Lower lobe of right lung (tissue), 2 donors: Measurements from ENCODE around the gene GATC. TPM values are rescaled to one million over a fixed set of nuclear protein-coding genes. Genes with fewer than 3 reads are reported as not detected.
A peak's percentile ranks its signal among the peaks of the same experiment; 100 is the strongest.

Source experiments
- ATAC-seq, 2 donors: fragments of 200-7000 bp; cut with Tn5 transposase; one replicate each; pipeline ENCODE4 v1.9.1; 2020 to 2022; ENCODE audit warnings: mild to moderate bottlenecking in 2 of 2, moderate library complexity in 2 of 2
- DNase-seq: peaks from one replicate; pipeline ENCODE4 v3.0.0-alpha.2; 2020
- H3K27ac ChIP-seq: fragments of 200-600 bp; one replicate; pipeline ENCODE4 v1.8.0; 2022
- H3K27me3 ChIP-seq: fragments of 200-600 bp; one replicate; pipeline ENCODE4 v1.8.0; 2022; ENCODE audit warnings: low read depth
- H3K36me3 ChIP-seq: fragments of 200-600 bp; one replicate; pipeline ENCODE4 v1.8.0; 2022; ENCODE audit warnings: mild to moderate bottlenecking
- H3K4me1 ChIP-seq: fragments of 200-600 bp; one replicate; pipeline ENCODE4 v1.8.0; 2022
- H3K4me3 ChIP-seq: fragments of 200-600 bp; one replicate; pipeline ENCODE4 v1.8.0; 2022; ENCODE audit warnings: mild to moderate bottlenecking
- H3K9me3 ChIP-seq: fragments of 200-600 bp; one replicate; pipeline ENCODE4 v1.8.0; 2022
- intact Hi-C: fragments of 100-400 bp; cut with DNase I; formaldehyde crosslinking; loops from one replicate; pipeline ENCODE4 v1.11.0; 2022
- total RNA-seq: library from RNA; stranded (reverse); fragmentation: NEBNext Ultra II Directional; extraction: Animal tissue kit (Norgen Biotek cat#: 25700); gene quantifications from one replicate; pipeline ENCODE4 v1.2.1, GENCODE V29; 2021
- TF ChIP-seq, protein P1 (sequence below): fragments of 200-600 bp; IDR thresholded peaks from one replicate; pipeline ENCODE4 v1.8.0; 2022; ENCODE audit warnings: antibody characterized with exemption, mild to moderate bottlenecking
- donor health status: DM: no; HTN: yes; CAD: no; lungs with severe emphysema.

Gene GATC
- total RNA-seq, 1 donor from 2014 or later = 31.7 TPM

DNA sequence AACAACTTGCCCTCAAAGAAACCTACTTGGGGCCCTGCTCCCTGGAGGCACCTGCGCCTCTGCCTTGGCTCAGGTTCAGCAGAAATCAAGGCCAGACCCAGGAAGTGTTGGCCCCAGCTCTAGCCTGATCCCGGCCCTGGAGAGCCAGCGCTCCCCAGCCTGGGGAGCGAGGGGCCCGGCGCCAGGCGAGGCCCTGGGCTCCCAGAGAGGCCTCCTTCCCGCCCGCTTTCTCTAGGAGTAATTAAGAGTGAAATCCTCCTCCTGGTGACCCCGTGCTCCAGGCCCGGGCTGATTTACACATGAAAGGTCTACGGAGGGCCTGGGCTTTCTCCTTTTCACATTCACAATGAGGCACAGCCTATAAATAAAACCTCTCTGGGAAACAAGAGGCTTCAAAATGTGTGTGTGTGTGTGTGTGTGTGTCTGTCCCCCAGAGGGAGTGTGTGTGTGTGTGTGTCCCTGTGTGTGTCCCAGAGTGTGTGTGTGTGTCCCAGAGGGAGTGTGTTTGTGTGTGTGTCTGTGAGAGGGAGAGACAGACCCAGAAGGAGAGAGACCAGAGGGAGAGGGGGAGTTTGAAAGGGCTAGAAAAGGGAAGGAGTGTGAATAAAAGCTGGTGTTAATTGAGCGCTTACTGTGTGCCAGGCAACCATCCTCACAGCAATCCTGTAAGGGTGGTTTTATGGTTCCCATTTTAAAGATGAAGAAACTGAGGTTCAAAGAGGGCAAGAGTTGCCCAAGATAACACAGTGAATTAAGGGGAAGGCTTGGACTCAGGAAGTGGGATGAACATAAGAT lies 32.1 kb upstream of the GATC start:
- H3K27ac ChIP-seq = no peak overlapping the region
- intact Hi-C loops = no loop called here
- ATAC-seq (peak in 1 of 2 donors; percentile 68), DNase-seq (no peak)
- H3K27me3 ChIP-seq = no peaks in the 10 kb centered on the region
- no peaks in the 10 kb centered on the region for H3K4me1 ChIP-seq
- H3K9me3 ChIP-seq = no peaks in the 10 kb centered on the region
- H3K36me3 ChIP-seq = no peaks in the 10 kb centered on the region
- no peak overlapping the region for H3K4me3 ChIP-seq
- TF ChIP-seq, protein P1, sequence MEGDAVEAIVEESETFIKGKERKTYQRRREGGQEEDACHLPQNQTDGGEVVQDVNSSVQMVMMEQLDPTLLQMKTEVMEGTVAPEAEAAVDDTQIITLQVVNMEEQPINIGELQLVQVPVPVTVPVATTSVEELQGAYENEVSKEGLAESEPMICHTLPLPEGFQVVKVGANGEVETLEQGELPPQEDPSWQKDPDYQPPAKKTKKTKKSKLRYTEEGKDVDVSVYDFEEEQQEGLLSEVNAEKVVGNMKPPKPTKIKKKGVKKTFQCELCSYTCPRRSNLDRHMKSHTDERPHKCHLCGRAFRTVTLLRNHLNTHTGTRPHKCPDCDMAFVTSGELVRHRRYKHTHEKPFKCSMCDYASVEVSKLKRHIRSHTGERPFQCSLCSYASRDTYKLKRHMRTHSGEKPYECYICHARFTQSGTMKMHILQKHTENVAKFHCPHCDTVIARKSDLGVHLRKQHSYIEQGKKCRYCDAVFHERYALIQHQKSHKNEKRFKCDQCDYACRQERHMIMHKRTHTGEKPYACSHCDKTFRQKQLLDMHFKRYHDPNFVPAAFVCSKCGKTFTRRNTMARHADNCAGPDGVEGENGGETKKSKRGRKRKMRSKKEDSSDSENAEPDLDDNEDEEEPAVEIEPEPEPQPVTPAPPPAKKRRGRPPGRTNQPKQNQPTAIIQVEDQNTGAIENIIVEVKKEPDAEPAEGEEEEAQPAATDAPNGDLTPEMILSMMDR = no peak

DNA sequence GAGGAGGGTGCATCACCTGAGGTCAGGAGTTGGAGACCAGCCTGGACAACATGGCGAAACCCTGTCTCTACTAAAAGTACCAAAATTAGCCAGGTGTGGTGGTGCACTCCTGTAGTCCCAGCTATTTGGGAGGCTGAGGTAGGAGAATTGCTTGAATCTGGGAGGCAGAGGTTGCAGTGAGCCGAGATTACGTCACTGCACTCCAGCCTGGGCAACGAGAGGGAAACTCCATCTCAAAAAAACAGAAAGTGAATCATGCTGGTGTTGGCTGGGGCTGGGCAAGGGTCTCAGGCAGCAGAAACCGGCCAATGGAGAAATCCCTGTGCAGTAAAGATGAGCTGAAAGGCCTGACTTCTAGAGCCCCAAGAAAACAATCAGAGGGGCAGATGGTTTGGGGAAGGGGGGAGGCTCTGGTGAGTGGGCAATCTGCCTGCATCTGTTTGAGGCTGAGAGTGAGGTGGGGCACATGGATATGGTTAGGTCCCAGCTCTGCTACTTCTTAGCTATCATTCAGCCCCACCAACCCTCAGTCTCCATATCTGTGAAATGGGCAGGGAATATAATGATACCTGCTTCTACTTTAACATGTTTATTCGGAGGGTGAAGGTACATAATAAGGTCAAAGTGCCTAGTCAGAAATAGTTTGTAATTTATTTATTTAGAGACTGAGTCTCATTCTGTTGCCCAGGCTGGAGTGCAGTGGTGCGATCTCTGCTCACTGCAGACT lies 29.6 kb upstream of the GATC start:
- DNase-seq (no peak), ATAC-seq (no peak)
- no peaks in the 10 kb centered on the region for H3K36me3 ChIP-seq
- H3K4me3 ChIP-seq = no peak overlapping the region
- H3K9me3 ChIP-seq = no peaks in the 10 kb centered on the region
- intact Hi-C loops = no loop called here
- H3K27me3 ChIP-seq = no peaks in the 10 kb centered on the region
- no peak overlapping the region for H3K27ac ChIP-seq
- TF ChIP-seq, protein P1 = no peak
- H3K4me1 ChIP-seq = no peaks in the 10 kb centered on the region

DNA sequence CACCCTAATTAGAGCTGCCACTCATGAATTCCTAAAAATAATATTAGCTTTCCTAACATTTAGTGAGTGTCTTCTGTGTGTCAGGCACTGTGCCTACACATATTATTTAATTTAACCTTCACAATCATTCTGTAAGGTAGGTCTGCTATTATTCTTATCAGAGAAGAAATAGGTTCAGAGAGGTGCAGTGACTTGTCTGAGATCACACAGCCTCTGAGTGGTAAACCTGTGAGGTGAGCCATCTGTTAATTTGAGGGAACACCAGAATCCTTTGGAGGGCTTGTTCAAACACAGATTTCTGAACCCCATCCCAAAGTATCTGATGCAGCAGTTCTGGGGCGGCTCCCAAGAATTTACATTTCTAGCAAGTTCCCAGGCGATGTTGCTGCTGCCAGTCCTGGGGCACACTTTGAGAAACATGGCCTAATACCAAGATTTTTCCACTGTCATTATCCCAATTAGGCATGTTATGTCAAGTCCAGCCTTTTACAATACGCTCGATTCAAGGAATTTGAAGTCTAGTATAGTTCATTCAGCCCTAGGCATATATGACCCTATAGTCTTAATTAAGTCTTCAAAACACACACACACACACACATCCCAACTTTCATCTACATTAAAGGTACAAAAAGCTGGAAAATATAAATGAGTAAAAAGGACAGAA lies 28.2 kb upstream of the GATC start:
- ATAC-seq (no peak), DNase-seq (no peak)
- H3K27ac ChIP-seq = no peak overlapping the region
- no peaks in the 10 kb centered on the region for H3K27me3 ChIP-seq
- H3K36me3 ChIP-seq = no peaks in the 10 kb centered on the region
- TF ChIP-seq, protein P1 = no peak
- H3K4me3 ChIP-seq = no peak overlapping the region
- intact Hi-C loops = no loop called here
- H3K9me3 ChIP-seq = no peaks in the 10 kb centered on the region
- no peaks in the 10 kb centered on the region for H3K4me1 ChIP-seq

DNA sequence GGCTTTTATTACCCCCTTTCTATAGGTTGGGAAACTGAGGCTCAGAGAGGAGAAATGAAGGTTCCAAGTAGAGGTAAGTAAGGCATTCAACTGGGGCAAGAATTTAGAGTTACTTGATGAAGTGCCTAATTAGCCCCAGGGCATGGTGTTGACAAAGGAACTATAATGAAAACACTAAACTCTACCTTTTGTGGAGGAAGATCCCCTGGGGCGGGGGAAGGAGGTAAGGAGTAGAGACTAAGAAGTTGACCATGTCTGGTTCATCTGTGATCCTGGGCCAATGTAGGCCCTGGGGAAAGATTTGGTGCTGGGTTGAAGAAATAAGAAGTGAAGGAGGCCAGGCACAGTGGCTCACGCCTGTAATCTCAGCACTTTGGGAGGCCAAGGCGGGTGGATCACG lies 24.5 kb upstream of the GATC start:
- intact Hi-C loops = no loop called here
- no peak for ATAC-seq
- H3K4me1 ChIP-seq = no peaks in the 10 kb centered on the region
- no peaks in the 10 kb centered on the region for H3K36me3 ChIP-seq
- H3K4me3 ChIP-seq = no peak overlapping the region
- no peak overlapping the region for H3K27ac ChIP-seq
- DNase-seq = no peak
- no peaks in the 10 kb centered on the region for H3K27me3 ChIP-seq
- no peaks in the 10 kb centered on the region for H3K9me3 ChIP-seq
- TF ChIP-seq, protein P1 = no peak

DNA sequence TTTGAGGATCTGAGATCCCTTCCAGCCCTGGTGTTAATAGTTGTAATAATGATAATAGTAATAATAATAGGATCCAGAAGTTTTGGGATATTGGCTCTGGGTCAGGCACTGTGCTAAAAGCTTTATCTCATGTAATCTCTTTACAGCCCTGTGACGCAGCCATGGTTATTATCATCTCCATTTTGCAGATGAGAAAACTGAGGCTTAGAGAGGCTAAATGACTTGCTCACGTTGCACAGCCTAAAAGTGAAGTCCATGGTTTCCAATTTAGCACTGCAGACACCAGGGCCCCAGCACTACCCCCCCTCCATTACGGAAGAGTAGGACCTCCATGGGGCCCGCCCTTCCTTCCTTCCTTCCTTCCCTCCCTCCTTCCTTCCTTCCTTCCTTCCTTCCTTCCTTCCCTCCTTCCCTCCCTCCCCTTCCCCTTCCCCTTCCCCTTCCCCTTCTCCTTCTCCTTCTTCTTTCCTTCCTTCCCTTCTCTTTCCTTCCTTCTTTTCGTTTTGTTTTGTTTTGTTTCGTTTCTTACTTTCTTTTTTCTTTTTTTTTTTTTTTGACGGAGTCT lies 23.3 kb upstream of the GATC start:
- Histone ChIP-seq H3K27me3 (no peaks in the 10 kb centered on the region), H3K4me1 (no peaks in the 10 kb centered on the region), H3K36me3 (no peaks in the 10 kb centered on the region), H3K9me3 (no peaks in the 10 kb centered on the region), H3K4me3 (no peak overlapping the region), H3K27ac (no peak overlapping the region)
- TF ChIP-seq, protein P1 = no peak
- DNase-seq (no peak), ATAC-seq (no peak)
- intact Hi-C loops = no loop called here
